Tibial nerve (tissue), 4 donors: ENCODE measurements around the gene TYRP1. TPM values are rescaled to one million over a fixed set of nuclear protein-coding genes. Genes with fewer than 3 reads are reported as not detected.

ENCODE experiments used
- DNase-seq, 2 donors: peaks; one replicate each; pipeline ENCODE4 v3.0.0-alpha.2; 2019; ENCODE audit warnings: low spot score in 2 of 2
- H3K27ac ChIP-seq, 4 donors: fragments of 200-600 bp; sonication (generic) in 3 of 4; one replicate each; pipeline ENCODE4 v1.5.1; 2017 to 2019; ENCODE audit warnings: mild to moderate bottlenecking in 1 of 4
- H3K27me3 ChIP-seq, 2 donors: fragments of 200-600 bp; sonication (generic) in 1 of 2; one replicate each; pipeline versions ENCODE4 v1.5.1 to v1.6.0; 2017 to 2019
- H3K36me3 ChIP-seq, 3 donors: fragments of 200-600 bp; sonication (generic); one replicate each; pipeline ENCODE4 v1.5.1; 2018 to 2019
- H3K4me1 ChIP-seq, 4 donors: fragments of 200-600 bp; sonication (generic) in 3 of 4; one replicate each; pipeline ENCODE4 v1.5.1; 2017 to 2019
- H3K4me3 ChIP-seq, 4 donors: fragments of 200-600 bp; sonication (generic) in 3 of 4; one replicate each; pipeline ENCODE4 v1.5.1; 2017 to 2019; ENCODE audit warnings: mild to moderate bottlenecking in 1 of 4, moderate library complexity in 1 of 4
- H3K9me3 ChIP-seq, 4 donors: fragments of 200-600 bp; sonication (generic) in 3 of 4; one replicate each; pipeline ENCODE4 v1.5.1; 2017 to 2019
- EP300 ChIP-seq, 2 donors: sonication (generic); formaldehyde crosslinking; IDR thresholded peaks; one replicate each; pipeline ENCODE4 v1.6.1; 2017; ENCODE audit warnings: antibody characterized with exemption in 2 of 2, mild to moderate bottlenecking in 1 of 2
- POLR2A ChIP-seq, 2 donors: fragments of 450-650 bp; IDR thresholded peaks; one replicate each; pipeline ENCODE4 v1.6.1; 2017; ENCODE audit warnings: antibody characterized with exemption in 2 of 2, mild to moderate bottlenecking in 2 of 2, moderate library complexity in 2 of 2
- WGBS, 2 donors: methylation state at CpG; one replicate each; pipeline ENCODE4 v1.1.5; 2018; 5-methylcytosine and 5-hydroxymethylcytosine counted together
- total RNA-seq, 4 donors: library from RNA; depleted of rRNA; stranded (reverse); fragments of >200 nt; gene quantifications; one replicate each; pipeline ENCODE4 v1.1.0, GENCODE V29; 2016
- TF ChIP-seq, protein P1 (sequence below), 5 experiments: fragments of 200-600 bp in 3 of 5; fragments of 450-650 bp in 2 of 5; sonication (generic) in 3 of 5; IDR thresholded peaks; one replicate each; pipeline ENCODE4 v1.5.1; 2016 to 2019; ENCODE audit warnings: antibody characterized with exemption in 5 of 5, mild to moderate bottlenecking in 3 of 5, moderate library complexity in 2 of 5

Gene TYRP1
- total RNA-seq, 4 donors from 2014 or later: not detected

DNA sequence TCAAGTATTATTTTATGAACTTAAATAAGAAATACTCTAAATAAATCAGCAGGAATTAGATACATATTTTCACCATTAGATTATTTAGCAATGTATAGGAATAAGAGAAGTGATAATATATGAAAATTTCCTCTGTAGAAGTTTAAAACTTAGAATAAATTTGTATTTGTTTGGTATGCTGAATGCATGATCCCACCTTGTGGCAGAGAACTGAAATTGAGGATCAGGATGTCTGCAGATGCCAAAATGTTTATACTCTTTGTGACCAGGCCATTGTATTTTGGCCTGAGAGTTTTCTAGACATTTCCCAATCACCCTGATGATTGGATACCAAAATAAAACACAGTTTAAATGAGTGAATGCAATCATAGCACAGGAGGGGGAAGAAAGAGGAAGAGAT is 6.3 kb downstream of the TYRP1 start:
- Histone ChIP-seq H3K4me3 (no peak overlapping the region), H3K4me1 (peaks cover 0 to 16% (median 0%) of the 10 kb centered on the region in 4 donors), H3K27ac (no peak overlapping the region), H3K27me3 (no peaks in the 10 kb centered on the region), H3K36me3 (no peaks in the 10 kb centered on the region), H3K9me3 (no peaks in the 10 kb centered on the region)
- DNase-seq: no peak
- TF ChIP-seq POLR2A (IDR thresholded peaks at IDR 0.05): no peak
- TF ChIP-seq EP300 (IDR thresholded peaks at IDR 0.05): no peak

DNA sequence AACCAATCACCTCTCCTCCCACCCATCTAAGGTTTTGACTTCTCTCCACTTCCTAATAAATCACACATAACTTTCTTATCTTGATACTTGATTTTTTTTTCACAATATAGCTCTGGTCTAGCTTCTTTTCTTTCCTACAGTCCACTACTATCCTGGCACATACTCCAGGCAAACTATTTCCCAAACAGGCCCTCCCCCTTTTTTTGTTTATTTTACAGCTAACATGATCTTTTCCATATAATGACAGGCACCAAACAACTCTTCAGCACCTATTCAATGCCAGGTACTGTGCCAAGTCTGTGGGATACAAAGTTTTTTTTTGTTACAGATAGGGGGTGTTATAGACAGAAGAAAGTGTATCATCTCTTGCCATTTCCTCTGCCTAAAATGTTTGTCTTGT is 7.9 kb downstream of the TYRP1 start:
- H3K4me1 ChIP-seq: peaks cover 0 to 16% (median 0%) of the 10 kb centered on the region in 4 donors
- no peak overlapping the region for H3K27ac ChIP-seq
- H3K9me3 ChIP-seq: no peaks in the 10 kb centered on the region
- H3K36me3 ChIP-seq: no peaks in the 10 kb centered on the region
- no peak for DNase-seq
- no peak overlapping the region for H3K4me3 ChIP-seq
- no peak for TF ChIP-seq EP300 (IDR thresholded peaks at IDR 0.05)
- TF ChIP-seq, protein P1, sequence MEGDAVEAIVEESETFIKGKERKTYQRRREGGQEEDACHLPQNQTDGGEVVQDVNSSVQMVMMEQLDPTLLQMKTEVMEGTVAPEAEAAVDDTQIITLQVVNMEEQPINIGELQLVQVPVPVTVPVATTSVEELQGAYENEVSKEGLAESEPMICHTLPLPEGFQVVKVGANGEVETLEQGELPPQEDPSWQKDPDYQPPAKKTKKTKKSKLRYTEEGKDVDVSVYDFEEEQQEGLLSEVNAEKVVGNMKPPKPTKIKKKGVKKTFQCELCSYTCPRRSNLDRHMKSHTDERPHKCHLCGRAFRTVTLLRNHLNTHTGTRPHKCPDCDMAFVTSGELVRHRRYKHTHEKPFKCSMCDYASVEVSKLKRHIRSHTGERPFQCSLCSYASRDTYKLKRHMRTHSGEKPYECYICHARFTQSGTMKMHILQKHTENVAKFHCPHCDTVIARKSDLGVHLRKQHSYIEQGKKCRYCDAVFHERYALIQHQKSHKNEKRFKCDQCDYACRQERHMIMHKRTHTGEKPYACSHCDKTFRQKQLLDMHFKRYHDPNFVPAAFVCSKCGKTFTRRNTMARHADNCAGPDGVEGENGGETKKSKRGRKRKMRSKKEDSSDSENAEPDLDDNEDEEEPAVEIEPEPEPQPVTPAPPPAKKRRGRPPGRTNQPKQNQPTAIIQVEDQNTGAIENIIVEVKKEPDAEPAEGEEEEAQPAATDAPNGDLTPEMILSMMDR (IDR thresholded peaks at IDR 0.05): no peak
- TF ChIP-seq POLR2A (IDR thresholded peaks at IDR 0.05): no peak
- H3K27me3 ChIP-seq: no peaks in the 10 kb centered on the region

GRCh38 chr9:12702160-12702758 is 9.1 kb downstream of the TYRP1 start:
- WGBS, 2 donors: 13 to 22% methylated on average over 6 of the region's 6 CpGs
- TF ChIP-seq, protein P1 (IDR thresholded peaks at IDR 0.05): peak; percentile 23 to 48 (median 44)
- no peak for TF ChIP-seq EP300 (IDR thresholded peaks at IDR 0.05)
- H3K9me3 ChIP-seq: no peaks in the 10 kb centered on the region
- H3K4me1 ChIP-seq: peaks cover 0 to 15% (median 0%) of the 10 kb centered on the region in 4 donors
- no peaks in the 10 kb centered on the region for H3K27me3 ChIP-seq
- no peak overlapping the region for H3K4me3 ChIP-seq
- DNase-seq: peak in 1 of 2 donors; percentile 35
- no peak overlapping the region for H3K27ac ChIP-seq
- H3K36me3 ChIP-seq: no peaks in the 10 kb centered on the region

- TF ChIP-seq EP300 (IDR thresholded peaks at IDR 0.05) (no peak), POLR2A (IDR thresholded peaks at IDR 0.05) (no peak)
- TF ChIP-seq, protein P1 (IDR thresholded peaks at IDR 0.05): no peak
- Histone ChIP-seq H3K9me3 (no peaks in the 10 kb centered on the region), H3K4me3 (no peak overlapping the region), H3K27ac (no peak overlapping the region), H3K4me1 (peaks cover 0 to 3% (median 0%) of the 10 kb centered on the region in 4 donors), H3K27me3 (no peaks in the 10 kb centered on the region), H3K36me3 (no peaks in the 10 kb centered on the region)
- WGBS, 2 donors: 10% methylated on average over 1 of the region's 1 CpG
- DNase-seq: no peak
These were observed 10.8 kb downstream of the TYRP1 start for GRCh38 chr9:12703996-12704395.

- Histone ChIP-seq H3K27me3 (no peaks in the 10 kb centered on the region), H3K27ac (no peak overlapping the region), H3K4me1 (peaks cover 0 to 3% (median 0%) of the 10 kb centered on the region in 4 donors), H3K36me3 (no peaks in the 10 kb centered on the region), H3K9me3 (no peaks in the 10 kb centered on the region), H3K4me3 (no peak overlapping the region)
- no peak for DNase-seq
- WGBS, 2 donors: 43 to 51% methylated on average over 1 of the region's 1 CpG
- TF ChIP-seq POLR2A (IDR thresholded peaks at IDR 0.05): no peak
- TF ChIP-seq, protein P1 (IDR thresholded peaks at IDR 0.05): no peak
- no peak for TF ChIP-seq EP300 (IDR thresholded peaks at IDR 0.05)
These were observed 12.7 kb downstream of the TYRP1 start for GRCh38 chr9:12705738-12706391.
